K562 (cell line): ENCODE results near the gene USF2. TPM values are rescaled to one million over a fixed set of nuclear protein-coding genes. Genes with fewer than 3 reads are reported as not detected.
A peak's percentile ranks its signal among the peaks of the same experiment; 100 is the strongest.

Experiments
- BRD4 ChIP-seq: fragments of 200-600 bp; sonication (generic); IDR thresholded peaks from 2 replicates; pipeline ENCODE4 v1.6.1; 2017; ENCODE audit warnings: inconsistent platforms
- CBFA2T3 ChIP-seq: fragments of 450-650 bp; IDR thresholded peaks from 2 replicates; pipeline ENCODE4 v1.6.1; 2017
- ESRRA ChIP-seq: fragments of 450-650 bp; IDR thresholded peaks from 2 replicates; pipeline ENCODE4 v1.6.1; 2014; ENCODE audit warnings: low read depth, mild to moderate bottlenecking, moderate library complexity, borderline replicate concordance
- EWSR1 ChIP-seq: fragments of 450-650 bp; IDR thresholded peaks from 2 replicates; pipeline ENCODE4 v1.6.1; 2018; ENCODE audit warnings: borderline replicate concordance, mild to moderate bottlenecking, low read depth, moderate library complexity; ENCODE audit not compliant: partially characterized antibody
- FOXA1 ChIP-seq: fragments of 450-650 bp; IDR thresholded peaks from 2 replicates; pipeline ENCODE4 v1.6.1; 2016; ENCODE audit warnings: mild to moderate bottlenecking, borderline replicate concordance
- GMEB1 ChIP-seq: fragments of 250-450 bp; sonication (Bioruptor Pico); IDR thresholded peaks from 2 replicates; pipeline ENCODE4 v1.4.0; 2020; ENCODE audit warnings: mild to moderate bottlenecking
- HEY1 ChIP-seq: fragments of 250-450 bp; sonication (Bioruptor Pico); IDR thresholded peaks from 2 replicates; pipeline ENCODE4 v1.5.0; 2020; ENCODE audit warnings: mild to moderate bottlenecking, moderate library complexity, borderline replicate concordance
- KAT8 ChIP-seq: fragments of 450-650 bp; IDR thresholded peaks from 2 replicates; pipeline ENCODE4 v1.6.1; 2016; ENCODE audit warnings: low read depth, mild to moderate bottlenecking
- LARP7 ChIP-seq: fragments of 450-650 bp; IDR thresholded peaks from 2 replicates; pipeline ENCODE4 v1.6.1; 2016
- NFE2 ChIP-seq: IDR thresholded peaks from 2 replicates; pipeline ENCODE4 v1.6.1; 2014; ENCODE audit warnings: antibody characterized with exemption, low read depth
- POLR2AphosphoS5 ChIP-seq: IDR thresholded peaks from 2 replicates; pipeline ENCODE4 v1.6.1; 2011; ENCODE audit warnings: mild to moderate bottlenecking, low read depth, low read length, moderate library complexity; ENCODE audit not compliant: control insufficient read depth, insufficient read depth
- TAL1 ChIP-seq: fragments of 450-650 bp; IDR thresholded peaks from 2 replicates; pipeline ENCODE4 v1.6.1; 2016; ENCODE audit warnings: mild to moderate bottlenecking
- polyA plus RNA-seq, 8 experiments: library from polyadenylated mRNA; depleted of rRNA in 4 of 8; stranded (reverse) in 5 of 8; unstranded in 3 of 8; fragments of >200 nt; fragmentation: Nextera tagmentation in 2 of 8; fragmentation: Illumina TruSeq in 1 of 8; extraction: Ambion mirVana in 2 of 8; extraction: Trizol in 1 of 8; gene quantifications; 2 replicates each; pipeline versions ENCODE4 v1.2.1 to v1.2.3, GENCODE V29; 2011 to 2014; ENCODE audit warnings: inconsistent platforms in 1 of 8, missing spikeins in 1 of 8
- total RNA-seq, 7 experiments: library from RNA; depleted of rRNA in 6 of 7; stranded (reverse); fragments of >200 nt in 6 of 7; fragmentation: Illumina TruSeq in 2 of 7; extraction: Trizol in 2 of 7; gene quantifications; 2 replicates each; pipeline versions ENCODE4 v1.2.1 to v1.2.3, GENCODE V29; 2011 to 2021; ENCODE audit warnings: low replicate concordance in 1 of 7
- TF ChIP-seq, protein P1 (sequence below): sonication (generic); formaldehyde crosslinking; IDR thresholded peaks from 2 replicates; pipeline ENCODE4 v1.8.0; 2023; ENCODE audit warnings: mild to moderate bottlenecking, missing genetic modification reagents

USF2 gene
- total and polyA plus RNA-seq, 9 of the 15 experiments (the other 6 are each of a cell fraction or from before 2014, with no cell fraction given), result 0.27 to 93.7 (median 58.4) TPM

- TF ChIP-seq GMEB1 (0 out of 2 replicates have a peak, but pooled peaks have one; percentile 8), LARP7 (no peak), ESRRA (peak; percentile 40; the same call in 1 of the 2 replicates), HEY1 (CRISPR knock-in tag) (0 out of 2 replicates have a peak, but pooled peaks have one; percentile 17), BRD4 (no peak), TAL1 (no peak), CBFA2T3 (no peak), FOXA1 (no peak), KAT8 (no peak), POLR2AphosphoS5 (no peak), NFE2 (no peak), EWSR1 (no peak)
- TF ChIP-seq, protein P1, sequence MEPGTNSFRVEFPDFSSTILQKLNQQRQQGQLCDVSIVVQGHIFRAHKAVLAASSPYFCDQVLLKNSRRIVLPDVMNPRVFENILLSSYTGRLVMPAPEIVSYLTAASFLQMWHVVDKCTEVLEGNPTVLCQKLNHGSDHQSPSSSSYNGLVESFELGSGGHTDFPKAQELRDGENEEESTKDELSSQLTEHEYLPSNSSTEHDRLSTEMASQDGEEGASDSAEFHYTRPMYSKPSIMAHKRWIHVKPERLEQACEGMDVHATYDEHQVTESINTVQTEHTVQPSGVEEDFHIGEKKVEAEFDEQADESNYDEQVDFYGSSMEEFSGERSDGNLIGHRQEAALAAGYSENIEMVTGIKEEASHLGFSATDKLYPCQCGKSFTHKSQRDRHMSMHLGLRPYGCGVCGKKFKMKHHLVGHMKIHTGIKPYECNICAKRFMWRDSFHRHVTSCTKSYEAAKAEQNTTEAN (CRISPR knock-in tag), result no peak
Measured at GRCh38 chr19:35317464-35318043, 48.8 kb downstream of the USF2 start (continued).
